ENCODE data around the gene MKS1.

The MKS1 gene

DNA sequence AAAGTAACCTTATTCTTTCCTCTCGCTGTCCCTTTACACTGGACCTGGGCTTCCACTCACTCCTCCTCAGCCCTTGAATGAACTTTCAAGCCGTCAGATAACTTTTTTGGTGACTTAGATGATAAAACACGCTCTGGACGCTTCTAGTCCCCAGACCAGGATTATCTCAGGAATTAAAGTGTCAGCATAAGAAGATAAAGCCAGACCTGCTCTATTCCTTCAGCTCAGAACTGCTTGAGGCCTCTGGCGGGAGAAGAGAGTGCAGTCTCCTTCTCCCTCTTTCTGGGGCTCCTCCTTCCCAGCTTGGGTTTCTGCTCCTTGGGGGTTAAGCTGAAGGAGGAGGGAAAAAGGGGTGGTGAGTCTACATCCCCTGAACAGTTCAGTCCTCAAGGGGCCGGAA, 25.9 kb upstream of the MKS1 start:
- no peak for DNase-seq (ENCODE audit: low read depth)

DNA sequence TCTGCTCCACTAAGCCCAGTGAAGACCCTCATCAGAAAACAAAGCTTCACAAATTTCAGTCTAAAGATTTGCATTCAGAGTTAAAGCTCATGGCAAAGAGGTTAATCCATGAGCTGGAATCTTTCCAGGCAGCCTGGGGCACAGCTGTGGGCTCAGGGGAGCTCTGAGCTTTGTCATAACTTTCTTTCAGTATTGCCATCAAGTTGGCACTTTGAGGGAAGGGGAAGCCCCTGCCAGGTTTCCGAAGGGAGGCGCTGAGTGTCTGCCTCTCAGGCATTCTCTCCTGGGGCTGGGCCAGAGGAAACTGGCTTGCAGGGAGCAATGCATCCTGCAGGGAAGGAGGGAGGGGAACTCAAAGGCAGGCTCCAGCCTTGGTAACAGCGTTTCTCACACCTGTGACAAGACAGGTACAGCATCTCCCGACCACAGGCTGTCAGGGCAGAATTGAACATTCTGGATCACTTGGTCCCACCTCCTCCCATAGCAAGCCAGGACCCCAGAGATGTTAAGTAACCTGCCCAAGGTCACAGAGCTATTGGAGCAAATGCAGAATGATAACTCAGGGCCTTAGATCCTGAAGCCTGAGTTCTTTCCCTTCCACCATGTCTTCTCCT, 23.2 kb upstream of the MKS1 start:
- DNase-seq (ENCODE audit: low read depth), result no peak

GRCh38 chr17:58239987-58240386, 20.9 kb upstream of the MKS1 start:
- DNase-seq (ENCODE audit: low read depth), result no peak

- DNase-seq (ENCODE audit: low read depth), result no peak
Observed at GRCh38 chr17:58238147-58238634, 19.1 kb upstream of the MKS1 start, which contains the start of gene LPO. Gene LPO, plus strand, starts transcription at chr17:58238584. Its CDS starts 4,396 bp downstream, at chr17:58242980.

DNA sequence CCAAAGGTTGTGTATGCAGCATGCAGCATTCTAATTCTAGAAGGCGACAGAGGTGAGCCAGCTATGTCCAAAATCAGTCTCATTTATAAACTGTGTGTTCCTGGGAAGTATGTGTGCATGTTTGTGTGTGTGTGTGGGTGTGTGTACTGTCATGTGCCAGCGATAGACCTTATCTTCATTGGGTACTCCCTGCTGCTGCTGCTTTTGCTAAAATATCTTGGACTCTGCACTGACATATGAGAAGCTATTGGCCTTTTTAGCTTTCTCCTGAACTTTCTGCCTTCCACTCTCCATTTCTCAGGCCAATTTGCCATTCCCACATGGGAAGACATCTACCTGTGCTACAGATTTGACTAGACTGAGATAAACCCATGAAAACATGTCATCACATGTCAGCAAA, 17.3 kb upstream of the MKS1 start:
- no peak for DNase-seq (ENCODE audit: low read depth)

- DNase-seq (ENCODE audit: low read depth), result no peak
Observed at GRCh38 chr17:58235821-58236220, 16.8 kb upstream of the MKS1 start.

DNA sequence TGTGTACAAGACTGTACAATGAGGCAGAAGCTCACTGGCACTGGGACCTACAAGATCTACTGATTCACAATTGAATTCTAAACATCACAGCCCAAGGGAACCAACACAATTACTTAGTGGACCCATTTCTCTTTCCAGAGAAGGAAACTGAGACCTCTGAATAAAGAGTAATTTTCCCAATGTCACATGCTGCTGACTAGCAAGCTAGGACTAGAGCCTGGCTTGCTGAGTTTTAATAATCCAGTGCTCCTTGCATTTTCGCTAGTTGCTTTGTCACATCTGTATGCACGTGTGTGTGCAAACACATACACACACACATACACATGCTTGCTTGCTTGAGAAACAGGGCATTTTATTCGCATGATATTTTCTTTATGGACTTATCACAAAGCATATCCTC, 15.5 kb upstream of the MKS1 start:
- no peak for DNase-seq (ENCODE audit: low read depth)

GRCh38 chr17:58233543-58233942, 14.5 kb upstream of the MKS1 start:
- DNase-seq (ENCODE audit: low read depth), result no peak

GRCh38 chr17:58232707-58233156, 13.7 kb upstream of the MKS1 start:
- no peak for DNase-seq (ENCODE audit: low read depth)

DNA sequence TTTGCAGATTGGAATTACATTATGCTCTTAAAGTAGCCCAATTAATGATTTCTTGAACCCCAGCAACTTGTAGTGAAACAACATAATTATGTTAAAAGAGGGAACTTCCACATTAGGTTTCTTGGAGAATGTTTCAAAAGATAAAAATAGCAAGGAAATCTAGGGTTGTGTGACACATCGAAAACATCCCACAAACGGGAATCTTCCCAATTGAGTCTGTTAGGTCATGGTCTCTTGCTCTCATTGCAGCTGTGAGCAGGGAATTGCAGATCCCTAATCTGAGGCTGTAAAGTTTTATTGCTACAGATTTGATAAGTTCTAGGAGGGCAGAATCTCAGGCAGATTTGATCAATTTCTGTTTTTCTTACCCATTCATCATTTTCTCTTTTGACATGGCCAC, 12.6 kb upstream of the MKS1 start:
- DNase-seq (ENCODE audit: low read depth), result no peak

DNA sequence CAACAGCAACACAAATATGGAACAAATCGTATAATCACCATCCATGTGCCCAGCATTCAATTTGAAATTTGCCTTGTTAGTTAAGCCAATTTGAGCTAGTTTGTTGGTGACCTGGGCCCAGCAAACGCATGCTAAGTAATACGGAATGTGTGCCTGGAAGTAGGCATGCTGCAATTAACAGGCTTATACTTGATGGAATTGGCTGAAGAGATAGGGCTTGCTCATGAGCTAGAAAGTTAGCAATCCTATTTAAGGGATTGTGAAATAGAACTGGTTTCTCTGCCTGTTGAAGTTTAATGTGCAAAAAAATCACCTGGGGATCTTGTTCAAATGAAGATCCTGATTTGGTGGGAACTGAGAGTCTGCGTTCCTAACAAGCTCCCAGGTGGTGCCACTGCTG, 10.8 kb upstream of the MKS1 start:
- no peak for DNase-seq (ENCODE audit: low read depth)

- no peak for DNase-seq (ENCODE audit: low read depth)
Observed at GRCh38 chr17:58229384-58229783, 10.3 kb upstream of the MKS1 start.

- no peak for DNase-seq (ENCODE audit: low read depth)
Observed at GRCh38 chr17:58228679-58229078, 9.6 kb upstream of the MKS1 start.

DNA sequence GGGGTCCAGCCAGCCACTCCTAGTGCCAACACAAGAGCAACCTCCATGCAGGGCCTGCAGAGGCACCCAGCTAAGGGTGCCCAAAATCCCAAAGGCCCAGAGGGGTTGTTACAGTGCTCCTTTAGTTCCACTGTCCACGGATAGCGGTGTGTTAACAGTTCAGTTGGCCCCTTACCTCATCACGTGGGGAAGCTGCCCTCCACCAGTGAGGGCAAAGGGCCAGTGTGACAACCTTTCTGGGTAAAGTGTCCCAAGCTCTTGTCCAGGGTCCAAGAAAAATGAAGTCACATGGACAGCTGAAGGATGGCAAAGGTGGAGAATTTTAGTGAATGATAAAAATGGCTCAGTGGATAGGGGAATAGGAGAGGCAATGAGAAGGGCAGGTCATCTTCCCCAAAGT, 8.7 kb upstream of the MKS1 start:
- DNase-seq (ENCODE audit: low read depth), result no peak

DNA sequence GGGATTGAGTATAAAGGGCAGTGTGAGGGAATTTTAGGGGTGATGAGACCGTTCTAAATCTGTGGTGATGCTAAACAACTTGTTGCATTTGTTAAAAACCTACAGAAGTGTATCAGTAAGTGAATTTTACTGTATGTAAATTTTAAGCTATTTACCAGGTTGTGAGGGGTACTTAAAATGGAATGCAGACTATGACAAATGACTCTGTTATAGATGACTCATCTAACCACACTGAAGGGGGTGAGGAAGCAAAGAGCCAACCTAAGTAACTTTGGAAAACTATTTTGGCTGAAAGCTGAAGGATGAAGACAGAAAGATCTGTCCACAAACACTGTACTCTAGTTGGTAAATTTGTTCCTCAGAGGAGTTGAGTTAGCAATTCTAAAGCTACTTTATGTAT, 5.3 kb upstream of the MKS1 start:
- no peak for DNase-seq (ENCODE audit: low read depth)

- DNase-seq (ENCODE audit: low read depth), result no peak
Observed at GRCh38 chr17:58219789-58220183, 731 bp upstream of the MKS1 start.

DNA sequence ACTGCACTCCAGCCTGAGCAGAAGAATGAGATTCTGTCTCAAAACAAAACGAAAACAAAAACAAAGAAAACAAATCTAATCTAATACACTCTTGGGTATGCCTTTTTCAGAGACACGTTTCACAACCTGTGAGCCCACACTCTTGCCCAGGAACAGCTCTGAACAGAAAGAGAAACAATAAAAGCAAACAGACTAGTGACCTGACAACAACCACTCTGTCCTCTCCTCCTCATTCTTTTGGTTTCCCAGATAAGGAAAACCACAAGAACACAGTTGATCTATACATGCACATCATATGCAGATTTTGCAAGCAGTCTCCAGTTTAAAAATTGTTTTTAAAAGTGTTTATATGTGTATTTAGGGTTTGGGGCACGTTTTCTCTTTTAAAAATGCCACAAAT, 1.3 kb downstream of the MKS1 start:
- DNase-seq (ENCODE audit: low read depth), result no peak

DNA sequence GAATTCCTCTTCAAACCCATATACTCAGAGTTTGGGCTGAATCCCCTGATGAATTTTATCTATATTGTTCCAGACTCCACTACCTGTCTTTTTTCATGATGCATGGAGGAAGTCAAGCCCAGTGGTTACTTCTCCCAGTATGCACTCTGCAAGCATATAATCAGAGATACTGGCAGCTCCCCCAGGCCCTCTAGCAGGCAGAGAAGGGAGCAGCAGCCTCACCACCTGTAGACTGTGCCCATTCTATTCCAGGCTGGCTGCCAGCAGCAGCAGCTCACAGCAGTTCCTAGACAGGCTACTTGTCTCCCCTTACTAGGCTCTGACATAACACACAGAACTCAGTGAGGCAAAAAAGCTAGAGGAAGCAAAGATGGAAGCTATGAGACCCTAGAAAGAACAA, 3.4 kb downstream of the MKS1 start:
- DNase-seq (ENCODE audit: low read depth), result no peak

GRCh38 chr17:58210922-58211321, 8.1 kb downstream of the MKS1 start:
- DNase-seq (ENCODE audit: low read depth), result no peak

GRCh38 chr17:58208344-58208743, 10.7 kb downstream of the MKS1 start:
- DNase-seq (ENCODE audit: low read depth), result no peak

DNA sequence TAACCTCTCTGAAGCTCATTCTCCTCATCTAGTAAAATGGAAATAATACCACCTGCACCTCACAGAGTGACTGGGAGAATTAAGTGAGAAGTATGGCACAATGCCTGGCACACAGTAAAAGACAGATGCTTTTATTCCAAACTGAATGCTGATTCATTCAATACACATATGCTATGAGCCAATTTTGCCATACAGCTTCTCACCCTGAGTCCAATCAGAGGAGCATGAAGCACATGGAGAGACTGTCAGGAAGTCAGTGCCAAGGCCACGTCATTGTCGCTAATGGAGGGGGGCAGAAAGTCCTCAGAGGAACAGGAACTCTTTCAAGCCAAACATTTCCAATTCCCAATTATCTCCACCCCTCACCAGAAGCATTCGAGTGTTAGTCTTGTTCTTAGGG, 11.6 kb downstream of the MKS1 start:
- no peak for DNase-seq (ENCODE audit: low read depth)

- DNase-seq (ENCODE audit: low read depth), result no peak
Observed at GRCh38 chr17:58205936-58206335, 13.1 kb downstream of the MKS1 start.

- no peak for DNase-seq (ENCODE audit: low read depth)
Observed at GRCh38 chr17:58204796-58205195, 14.3 kb downstream of the MKS1 start.

DNA sequence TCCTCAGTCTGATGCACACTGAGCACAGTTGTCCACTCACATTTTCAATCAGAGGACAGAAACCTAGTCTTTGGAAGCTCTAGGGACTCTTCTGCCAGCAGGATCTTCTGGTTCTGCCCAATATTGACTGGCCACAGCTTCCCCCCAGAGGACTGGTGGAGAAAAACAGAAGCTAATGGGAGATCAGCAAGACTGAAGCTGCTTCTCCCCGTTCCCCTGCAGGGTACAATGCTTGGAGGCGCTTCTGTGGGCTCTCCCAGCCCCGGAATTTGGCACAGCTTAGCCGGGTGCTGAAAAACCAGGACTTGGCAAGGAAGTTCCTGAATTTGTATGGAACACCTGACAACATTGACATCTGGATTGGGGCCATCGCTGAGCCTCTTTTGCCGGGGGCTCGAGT, 16.2 kb downstream of the MKS1 start:
- no peak for DNase-seq (ENCODE audit: low read depth)

All from activated T-helper 1 cell treated with Interleukin-2 at 50 U/mL for 16 hours (primary cell).